GM06990 (cell line): ENCODE results near the gene RHBDD1.
A peak's percentile ranks its signal among the peaks of the same experiment; 100 is the strongest.

Experiments
- DNase-seq: peaks from one replicate; pipeline ENCODE4 v3.0.0-alpha.2; 2011; ENCODE audit not compliant: insufficient read length; ENCODE audit errors: extremely low read depth
- H3K27me3 ChIP-seq: replicated peaks from 2 replicates; pipeline ENCODE4 v1.6.0; 2011; ENCODE audit warnings: low read length; ENCODE audit not compliant: control insufficient read depth, insufficient read depth
- H3K36me3 ChIP-seq: 2 replicates; pipeline ENCODE4 v1.5.1; 2011; ENCODE audit warnings: low read length; ENCODE audit not compliant: control insufficient read depth, insufficient read depth
- H3K4me3 ChIP-seq: replicated peaks from 2 replicates; pipeline ENCODE4 v1.5.1; 2011; ENCODE audit warnings: low read depth, mild to moderate bottlenecking, control low read depth, low read length
- CTCF ChIP-seq: IDR thresholded peaks from 2 replicates; pipeline ENCODE4 v1.5.1; 2011; ENCODE audit warnings: low read length, control low read depth, mild to moderate bottlenecking, inconsistent platforms; ENCODE audit not compliant: insufficient read depth, poor library complexity, severe bottlenecking

The RHBDD1 gene

DNA sequence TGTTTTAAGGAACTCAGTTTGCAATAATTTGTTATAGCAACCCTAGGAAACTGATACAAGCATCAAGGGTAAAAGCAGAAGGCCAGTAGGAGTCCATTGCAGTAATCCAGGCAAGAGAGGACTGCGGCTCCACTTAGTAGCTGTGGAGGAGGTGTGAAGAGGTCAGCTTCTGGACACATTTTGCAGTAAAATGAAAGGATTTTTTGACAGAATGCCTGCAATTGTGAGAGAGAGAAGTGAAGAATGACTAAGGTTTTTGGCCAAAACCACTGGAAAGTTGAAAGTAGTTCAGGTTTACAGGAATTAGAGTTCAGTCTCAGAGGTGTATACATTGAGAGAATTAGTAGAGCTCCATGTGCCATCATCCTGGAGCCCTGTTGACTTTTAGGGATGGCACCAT is 129.5 kb downstream of the RHBDD1 start:
- no peak overlapping the region for H3K4me3 ChIP-seq
- no peak for TF ChIP-seq CTCF
- H3K36me3 ChIP-seq, result no peaks in the 10 kb centered on the region

GRCh38 chr2:226969417-226970080 is 133.7 kb downstream of the RHBDD1 start:
- no peaks in the 10 kb centered on the region for H3K27me3 ChIP-seq
- TF ChIP-seq CTCF, result no peak
- DNase-seq, result no peak
- no peak overlapping the region for H3K4me3 ChIP-seq
- H3K36me3 ChIP-seq, result peaks cover under 1% of the 10 kb centered on the region; the same call in 1 of the 2 replicates

More for the DNA sequence above, 129.5 kb downstream of the RHBDD1 start:
- no peak for DNase-seq
- no peaks in the 10 kb centered on the region for H3K27me3 ChIP-seq

GRCh38 chr2:226970362-226970761 is 134.5 kb downstream of the RHBDD1 start:
- DNase-seq, result no peak

GRCh38 chr2:226971084-226971483 is 135.2 kb downstream of the RHBDD1 start:
- no peaks in the 10 kb centered on the region for H3K27me3 ChIP-seq
- DNase-seq, result no peak
- peak overlapping the region; percentile 4 for H3K4me3 ChIP-seq
- H3K36me3 ChIP-seq, result peaks cover 2% of the 10 kb centered on the region; the same call in 1 of the 2 replicates
- no peak for TF ChIP-seq CTCF

More at GRCh38 chr2:226970362-226970761, 134.5 kb downstream of the RHBDD1 start:
- no peak for TF ChIP-seq CTCF
- Histone ChIP-seq H3K27me3 (no peaks in the 10 kb centered on the region), H3K36me3 (peaks cover 2% of the 10 kb centered on the region; the same call in 1 of the 2 replicates), H3K4me3 (peak overlapping the region; percentile 31)

GRCh38 chr2:226971770-226972169 is 135.9 kb downstream of the RHBDD1 start:
- Histone ChIP-seq H3K4me3 (no peak overlapping the region), H3K36me3 (peaks cover 2% of the 10 kb centered on the region; the same call in 1 of the 2 replicates), H3K27me3 (no peaks in the 10 kb centered on the region)
- TF ChIP-seq CTCF, result no peak
- no peak for DNase-seq
